HepG2 (cell line): ENCODE results near the gene SUPT6H. TPM values are rescaled to one million over a fixed set of nuclear protein-coding genes. Genes with fewer than 3 reads are reported as not detected.
A peak's percentile ranks its signal among the peaks of the same experiment; 100 is the strongest.

Experiments
- ATAC-seq: fragments of 200-7000 bp; cut with Tn5 transposase; 3 replicates; pipeline ENCODE4 v1.9.1; 2020; ENCODE audit warnings: mild to moderate bottlenecking, moderate library complexity
- BruUV-seq: library from RNA; stranded (reverse); fragments of 400-500 nt; replicated peaks from 2 replicates; lab custom pipeline; 2021; lab: Mats Ljungman, UMichigan
- CTCF ChIA-PET: fragments of 300-600 bp; formaldehyde crosslinking; extraction: SDS; loops from one replicate; lab custom pipeline; 2021; ENCODE audit warnings: low total read pairs, inconsistent platforms, low intra/inter-chr PET ratio; lab: Yijun Ruan, JAX
- POLR2A ChIA-PET: fragments of 350-600 bp; sonication (Branson Sonifier 250); formaldehyde crosslinking; loops from one replicate; lab custom pipeline; 2020; ENCODE audit warnings: antibody characterized with exemption, inconsistent platforms; lab: Yijun Ruan, JAX
- DNase-seq: peaks from one replicate; pipeline ENCODE4 v3.0.0-alpha.2; 2015; ENCODE audit warnings: low spot score
- FAIRE-seq: peaks from 3 replicates; lab custom pipeline; 2011; peaks lifted over from hg19 to GRCh38; lab: Jason Lieb, UNC
- H2AFZ ChIP-seq: one replicate; pipeline ENCODE4 v1.6.1; 2011; ENCODE audit warnings: low read length, inconsistent platforms
- H3K27ac ChIP-seq: fragments of 300-600 bp; 3 replicates; pipeline ENCODE4 v1.8.0; 2011; ENCODE audit warnings: mixed run types, mild to moderate bottlenecking, mixed read lengths, low read length, inconsistent platforms; ENCODE audit not compliant: insufficient read depth; ENCODE audit errors: extremely low read length
- H3K27me3 ChIP-seq, 2 experiments: fragments of 200-600 bp in 1 of 2; 2 replicates in 1 of 2; 3 replicates in 1 of 2; pipeline versions ENCODE4 v1.6.0 to v1.8.0; 2011; ENCODE audit warnings: low read length in 2 of 2, mild to moderate bottlenecking in 2 of 2, moderate library complexity in 2 of 2, inconsistent platforms in 1 of 2; ENCODE audit not compliant: insufficient read depth in 2 of 2, control insufficient read depth in 1 of 2
- H3K36me3 ChIP-seq, 2 experiments: fragments of 200-600 bp in 1 of 2; replicated peaks in 1 of 2; 2 replicates in 1 of 2; 3 replicates in 1 of 2; pipeline versions ENCODE4 v1.5.1 to v1.8.0; 2011; ENCODE audit warnings: low read length in 2 of 2, inconsistent platforms in 1 of 2; ENCODE audit not compliant: insufficient read depth in 2 of 2, control insufficient read depth in 1 of 2
- H3K4me1 ChIP-seq: 2 replicates; pipeline ENCODE4 v1.5.1; 2012; ENCODE audit warnings: low read length, inconsistent platforms; ENCODE audit not compliant: insufficient read depth
- H3K4me2 ChIP-seq: 2 replicates; pipeline ENCODE4 v1.6.0; 2011; ENCODE audit warnings: low read depth, low read length, inconsistent platforms
- H3K4me3 ChIP-seq, 3 experiments: fragments of 200-600 bp in 1 of 3; sonication (generic), shearing (Covaris generic) in 1 of 3; replicated peaks in 1 of 3; 2 replicates each; pipeline ENCODE4 v1.5.1; 2011 to 2016; ENCODE audit warnings: low read length in 3 of 3, inconsistent platforms in 2 of 3, low read depth in 2 of 3, mild to moderate bottlenecking in 2 of 3, control low read depth in 1 of 3, mixed read lengths in 1 of 3; ENCODE audit not compliant: insufficient read depth in 1 of 3
- H3K79me2 ChIP-seq: one replicate; pipeline ENCODE4 v1.6.1; 2011; ENCODE audit warnings: low read length, inconsistent platforms; ENCODE audit not compliant: insufficient read depth
- H3K9ac ChIP-seq: 2 replicates; pipeline ENCODE4 v1.6.0; 2011; ENCODE audit warnings: mild to moderate bottlenecking, low read depth, low read length, inconsistent platforms; ENCODE audit not compliant: insufficient read depth
- H3K9me3 ChIP-seq: 2 replicates; pipeline ENCODE4 v1.5.1; 2012; ENCODE audit warnings: mild to moderate bottlenecking, low read length
- H4K20me1 ChIP-seq: 2 replicates; pipeline ENCODE4 v1.6.0; 2011; ENCODE audit warnings: inconsistent platforms, mild to moderate bottlenecking, low read length, moderate library complexity; ENCODE audit not compliant: insufficient read depth
- U2AF2 ChIP-seq: fragments of 200-400 bp; formaldehyde crosslinking; IDR thresholded peaks from 2 replicates; pipeline ENCODE4 v1.6.1; 2017; ENCODE audit warnings: low read depth, mild to moderate bottlenecking, low read length
- ZNF101 ChIP-seq: sonication (generic); formaldehyde crosslinking; IDR thresholded peaks from 2 replicates; pipeline ENCODE4 v1.4.0; 2020; ENCODE audit warnings: mild to moderate bottlenecking, low read depth, missing genetic modification reagents, borderline replicate concordance
- ZNF354B ChIP-seq: sonication (generic); formaldehyde crosslinking; IDR thresholded peaks from 2 replicates; pipeline ENCODE4 v1.8.0; 2022; ENCODE audit warnings: mild to moderate bottlenecking, missing genetic modification reagents
- ZNF441 ChIP-seq: sonication (generic); formaldehyde crosslinking; IDR thresholded peaks from 2 replicates; pipeline ENCODE4 v1.7.0; 2021; ENCODE audit warnings: missing genetic modification reagents, borderline replicate concordance
- ZNF841 ChIP-seq: sonication (generic); formaldehyde crosslinking; IDR thresholded peaks from 2 replicates; pipeline ENCODE4 v1.8.1; 2023; ENCODE audit warnings: missing genetic modification reagents, borderline replicate concordance
- WGBS: methylation state at CpG from one replicate; pipeline ENCODE4 v1.1.6; 2017; ENCODE audit warnings: low lambda C conversion rate; 5-methylcytosine and 5-hydroxymethylcytosine counted together
- in situ Hi-C: cut with HindIII; loops from 2 replicates; pipeline ENCODE4 v1.10.0; 2017; ENCODE audit warnings: low pct_unique_long_range_greater_than_20kb; ENCODE audit not compliant: extremely low pct_ligation_motif_present
- intact Hi-C: fragments of 100-400 bp; cut with micrococcal nuclease; formaldehyde crosslinking; loops from one replicate; pipeline ENCODE4 v1.10.0; 2022; ENCODE audit not compliant: unreplicated experiment
- polyA plus RNA-seq, 8 experiments: library from polyadenylated mRNA; depleted of rRNA in 3 of 8; stranded (reverse) in 7 of 8; unstranded in 1 of 8; fragments of >200 nt; fragmentation: Illumina TruSeq in 4 of 8; extraction: Trizol in 4 of 8; gene quantifications; 2 replicates each; pipeline versions ENCODE4 v1.2.1 to v1.2.3, GENCODE V29; 2011 to 2016; ENCODE audit warnings: low read depth in 4 of 8, missing spikeins in 1 of 8, mixed read lengths in 1 of 8; ENCODE audit not compliant: insufficient read depth in 1 of 8
- total RNA-seq, 5 experiments: library from RNA; depleted of rRNA; stranded (reverse); fragments of >200 nt; fragmentation: Illumina TruSeq; extraction: Trizol; gene quantifications; 2 replicates each; pipeline ENCODE4 v1.2.3, GENCODE V29; 2016; ENCODE audit warnings: low read depth in 1 of 5
- TF ChIP-seq, protein P1 (sequence below): IDR thresholded peaks from 2 replicates; pipeline ENCODE4 v1.6.1; 2016; ENCODE audit warnings: low read depth
- TF ChIP-seq, protein P2 (sequence below), 2 experiments: sonication (generic) in 1 of 2; formaldehyde crosslinking in 1 of 2; IDR thresholded peaks; 2 replicates each; pipeline versions ENCODE4 v1.6.1 to v1.9.0; 2014 to 2022; ENCODE audit warnings: antibody characterized with exemption in 1 of 2, borderline replicate concordance in 1 of 2, inconsistent platforms in 1 of 2, low read depth in 1 of 2, missing genetic modification reagents in 1 of 2
- TF ChIP-seq, protein P3 (sequence below): sonication (generic); formaldehyde crosslinking; IDR thresholded peaks from 2 replicates; pipeline ENCODE4 v1.4.0; 2020; ENCODE audit warnings: missing genetic modification reagents

SUPT6H gene
- total and polyA plus RNA-seq, 2 of the 13 experiments (the other 11 are each of a cell fraction or from before 2014, with no cell fraction given), result 32.7 to 39.9 TPM

DNA sequence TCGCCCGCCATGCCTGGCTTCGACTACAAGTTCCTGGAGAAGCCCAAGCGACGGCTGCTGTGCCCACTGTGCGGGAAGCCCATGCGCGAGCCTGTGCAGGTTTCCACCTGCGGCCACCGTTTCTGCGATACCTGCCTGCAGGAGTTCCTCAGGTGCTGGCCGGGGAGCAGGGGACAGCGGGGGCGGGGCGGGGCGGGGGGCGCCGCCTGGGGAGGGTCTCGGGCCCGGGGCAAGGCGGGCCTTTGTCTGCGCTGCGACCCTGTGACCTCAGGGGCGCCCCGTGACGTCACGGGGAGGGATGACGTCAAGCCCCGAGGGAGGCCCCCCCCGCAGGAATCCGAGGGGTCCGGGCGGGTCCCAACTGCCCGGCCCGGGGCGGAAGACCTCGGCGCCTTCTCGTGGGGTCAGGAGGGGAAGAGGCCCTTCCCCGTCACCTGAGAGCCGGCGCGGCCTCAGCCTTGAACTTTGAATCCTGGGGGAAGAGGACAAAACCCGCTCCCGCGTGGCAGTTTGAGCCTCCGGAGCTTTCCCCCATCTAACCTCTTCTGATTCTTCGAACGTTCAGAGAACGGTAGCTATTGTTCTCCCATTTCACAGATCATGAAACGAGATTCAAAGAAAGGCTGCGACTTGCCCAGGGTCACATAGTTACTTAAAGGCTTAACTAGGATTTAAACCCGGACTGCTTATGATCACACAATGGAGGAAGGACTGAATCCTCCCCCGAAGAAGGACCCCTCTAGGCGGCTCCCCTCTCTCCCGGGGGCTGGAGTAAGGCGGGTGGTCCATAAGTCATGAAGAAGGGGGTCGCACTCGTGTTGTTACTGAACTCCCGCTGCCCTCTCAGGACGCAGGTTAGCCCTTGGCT lies 82.3 kb downstream of the SUPT6H start:
- peaks cover 53% of the 10 kb centered on the region for H3K4me1 ChIP-seq
- peaks cover 33% of the 10 kb centered on the region for H3K79me2 ChIP-seq
- no peak overlapping the region for H2AFZ ChIP-seq
- TF ChIP-seq, protein P1, sequence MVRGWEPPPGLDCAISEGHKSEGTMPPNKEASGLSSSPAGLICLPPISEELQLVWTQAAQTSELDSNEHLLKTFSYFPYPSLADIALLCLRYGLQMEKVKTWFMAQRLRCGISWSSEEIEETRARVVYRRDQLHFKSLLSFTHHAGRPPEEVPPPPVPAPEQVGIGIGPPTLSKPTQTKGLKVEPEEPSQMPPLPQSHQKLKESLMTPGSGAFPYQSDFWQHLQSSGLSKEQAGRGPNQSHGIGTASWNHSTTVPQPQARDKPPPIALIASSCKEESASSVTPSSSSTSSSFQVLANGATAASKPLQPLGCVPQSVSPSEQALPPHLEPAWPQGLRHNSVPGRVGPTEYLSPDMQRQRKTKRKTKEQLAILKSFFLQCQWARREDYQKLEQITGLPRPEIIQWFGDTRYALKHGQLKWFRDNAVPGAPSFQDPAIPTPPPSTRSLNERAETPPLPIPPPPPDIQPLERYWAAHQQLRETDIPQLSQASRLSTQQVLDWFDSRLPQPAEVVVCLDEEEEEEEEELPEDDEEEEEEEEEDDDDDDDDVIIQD, result no peak
- TF ChIP-seq, protein P2, sequence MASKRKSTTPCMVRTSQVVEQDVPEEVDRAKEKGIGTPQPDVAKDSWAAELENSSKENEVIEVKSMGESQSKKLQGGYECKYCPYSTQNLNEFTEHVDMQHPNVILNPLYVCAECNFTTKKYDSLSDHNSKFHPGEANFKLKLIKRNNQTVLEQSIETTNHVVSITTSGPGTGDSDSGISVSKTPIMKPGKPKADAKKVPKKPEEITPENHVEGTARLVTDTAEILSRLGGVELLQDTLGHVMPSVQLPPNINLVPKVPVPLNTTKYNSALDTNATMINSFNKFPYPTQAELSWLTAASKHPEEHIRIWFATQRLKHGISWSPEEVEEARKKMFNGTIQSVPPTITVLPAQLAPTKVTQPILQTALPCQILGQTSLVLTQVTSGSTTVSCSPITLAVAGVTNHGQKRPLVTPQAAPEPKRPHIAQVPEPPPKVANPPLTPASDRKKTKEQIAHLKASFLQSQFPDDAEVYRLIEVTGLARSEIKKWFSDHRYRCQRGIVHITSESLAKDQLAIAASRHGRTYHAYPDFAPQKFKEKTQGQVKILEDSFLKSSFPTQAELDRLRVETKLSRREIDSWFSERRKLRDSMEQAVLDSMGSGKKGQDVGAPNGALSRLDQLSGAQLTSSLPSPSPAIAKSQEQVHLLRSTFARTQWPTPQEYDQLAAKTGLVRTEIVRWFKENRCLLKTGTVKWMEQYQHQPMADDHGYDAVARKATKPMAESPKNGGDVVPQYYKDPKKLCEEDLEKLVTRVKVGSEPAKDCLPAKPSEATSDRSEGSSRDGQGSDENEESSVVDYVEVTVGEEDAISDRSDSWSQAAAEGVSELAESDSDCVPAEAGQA (IDR thresholded peaks at IDR 0.05; ENCODE audit: low read depth), result peak; percentile 87
- TF ChIP-seq, protein P2 (CRISPR knock-in tag; IDR thresholded peaks at IDR 0.05; ENCODE audit: borderline replicate concordance), result no peak
- TF ChIP-seq, protein P3, sequence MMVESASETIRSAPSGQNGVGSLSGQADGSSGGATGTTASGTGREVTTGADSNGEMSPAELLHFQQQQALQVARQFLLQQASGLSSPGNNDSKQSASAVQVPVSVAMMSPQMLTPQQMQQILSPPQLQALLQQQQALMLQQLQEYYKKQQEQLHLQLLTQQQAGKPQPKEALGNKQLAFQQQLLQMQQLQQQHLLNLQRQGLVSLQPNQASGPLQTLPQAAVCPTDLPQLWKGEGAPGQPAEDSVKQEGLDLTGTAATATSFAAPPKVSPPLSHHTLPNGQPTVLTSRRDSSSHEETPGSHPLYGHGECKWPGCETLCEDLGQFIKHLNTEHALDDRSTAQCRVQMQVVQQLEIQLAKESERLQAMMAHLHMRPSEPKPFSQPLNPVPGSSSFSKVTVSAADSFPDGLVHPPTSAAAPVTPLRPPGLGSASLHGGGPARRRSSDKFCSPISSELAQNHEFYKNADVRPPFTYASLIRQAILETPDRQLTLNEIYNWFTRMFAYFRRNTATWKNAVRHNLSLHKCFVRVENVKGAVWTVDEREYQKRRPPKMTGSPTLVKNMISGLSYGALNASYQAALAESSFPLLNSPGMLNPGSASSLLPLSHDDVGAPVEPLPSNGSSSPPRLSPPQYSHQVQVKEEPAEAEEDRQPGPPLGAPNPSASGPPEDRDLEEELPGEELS (CRISPR knock-in tag), result peak; percentile 16; the same call in 1 of the 2 replicates
- TF ChIP-seq ZNF101 (CRISPR knock-in tag), result no peak
- no peak; the same call in 1 of the 2 replicates for TF ChIP-seq ZNF441 (CRISPR knock-in tag)
- no peak for TF ChIP-seq ZNF354B (CRISPR knock-in tag)
- no peak for TF ChIP-seq ZNF841 (CRISPR knock-in tag)
- no peak for TF ChIP-seq U2AF2

More for the DNA sequence above, 82.3 kb downstream of the SUPT6H start:
- H3K4me2 ChIP-seq, result peak overlapping the region; percentile 98
- H3K27me3 ChIP-seq, result no peaks in the 10 kb centered on the region; a peak in 1 of 5 replicates
- TSS peak; percentile 90 for BruUV-seq
- peak overlapping the region; percentile 72 to 93 (median 74) for H3K4me3 ChIP-seq
- ChIA-PET CTCF (interaction anchor here (2.8 kb wide), 1 partner anchor 17 kb away, joined by 14 read pairs; the partner anchor contains the start of gene TLCD1), POLR2A (interaction anchor here (0.9 to 12.3 kb wide), 17 partner anchors 9 to 208 kb away, joined by 3 to 590 read pairs (median 6); partner anchors contain the start of genes BLTP2, DHRS13, FAM222B and FLOT2)
- H3K27ac ChIP-seq, result peak overlapping the region; percentile 95
- in situ Hi-C loops (loop anchor here (25.0 kb wide), 1 partner anchor 368 kb away; no protein-coding TSS in a partner anchor), intact Hi-C loops (no loop called here)
- peak overlapping the region; percentile 98 for H3K9ac ChIP-seq
- H4K20me1 ChIP-seq, result peaks cover 37% of the 10 kb centered on the region
- under 1% methylated on average over 13 of the region's 61 CpGs for WGBS
- FAIRE-seq, result no peak
- DNase-seq, result peak; percentile 71
- peaks cover 34 to 39% of the 10 kb centered on the region in 2 experiments for H3K36me3 ChIP-seq
- ATAC-seq, result peak; percentile 3
- H3K9me3 ChIP-seq, result no peaks in the 10 kb centered on the region
